ENCODE data around the gene LRRC1.
A peak's percentile ranks its signal among the peaks of the same experiment; 100 is the strongest.

Gene LRRC1

GRCh38 chr6:53938810-53939209 is 144.0 kb downstream of the LRRC1 start (continued):
- TF ChIP-seq ZNF398 (tag by site-specific recombination; IDR thresholded peaks at IDR 0.05) = no peak

GRCh38 chr6:53939830-53940229 is 145.0 kb downstream of the LRRC1 start:
- POLR2A ChIA-PET = no interaction called here
- TF ChIP-seq SCRT2 (tag by site-specific recombination; IDR thresholded peaks at IDR 0.05) (peak; percentile 74), ZFP69B (tag by site-specific recombination; IDR thresholded peaks at IDR 0.05) (no peak)
- Histone ChIP-seq H3K36me3 (ENCODE audit: control insufficient read depth in 2 of 2, insufficient read depth in 1 of 2, low read length in 2 of 2) (no peaks in the 10 kb centered on the region), H3K9me3 (ENCODE audit: control insufficient read depth, insufficient read depth, low read depth, low read length) (no peaks in the 10 kb centered on the region), H3K4me3 (ENCODE audit: low read depth, low read length) (no peak overlapping the region), H3K4me1 (ENCODE audit: control insufficient read depth, insufficient read depth, low read length) (no peaks in the 10 kb centered on the region), H3K27ac (ENCODE audit: extremely low read depth, low read depth, low read length) (no peak overlapping the region)
- CTCF ChIA-PET = interaction anchor here (0.6 to 3.7 kb wide), 6 partner anchors 17 to 282 kb away, joined by 3 to 16 read pairs (median 3); no protein-coding TSS in a partner anchor

- H3K4me1 ChIP-seq (ENCODE audit: control insufficient read depth, insufficient read depth, low read length) = no peaks in the 10 kb centered on the region
- ChIA-PET CTCF (interaction anchor here (0.6 to 3.6 kb wide), 5 partner anchors 12 to 224 kb away, joined by 3 to 22 read pairs (median 4); no protein-coding TSS in a partner anchor), POLR2A (interaction anchor here (1.6 kb wide), 1 partner anchor 149 kb away, joined by 5 read pairs; the partner anchor contains the start of gene LRRC1)
- H3K36me3 ChIP-seq (ENCODE audit: control insufficient read depth in 2 of 2, insufficient read depth in 1 of 2, low read length in 2 of 2) = no peaks in the 10 kb centered on the region
- no peak overlapping the region for H3K4me3 ChIP-seq (ENCODE audit: low read depth, low read length)
- no peaks in the 10 kb centered on the region for H3K9me3 ChIP-seq (ENCODE audit: control insufficient read depth, insufficient read depth, low read depth, low read length)
- H3K27ac ChIP-seq (ENCODE audit: extremely low read depth, low read depth, low read length) = no peak overlapping the region
- TF ChIP-seq ZNF654 (tag by site-specific recombination; IDR thresholded peaks at IDR 0.05; ENCODE audit: low read depth) = no peak
- no peak for TF ChIP-seq OSR2 (tag by site-specific recombination; IDR thresholded peaks at IDR 0.05)
- no peak for TF ChIP-seq ZBTB17 (tag by site-specific recombination; IDR thresholded peaks at IDR 0.05)
- no peak for TF ChIP-seq ZNF513 (tag by site-specific recombination; IDR thresholded peaks at IDR 0.05)
- no peak for TF ChIP-seq ZSCAN16 (tag by site-specific recombination; IDR thresholded peaks at IDR 0.05)
- no peak for TF ChIP-seq TSHZ1 (tag by site-specific recombination; IDR thresholded peaks at IDR 0.05; ENCODE audit: borderline replicate concordance)
- no peak for TF ChIP-seq ZNF324 (tag by site-specific recombination; IDR thresholded peaks at IDR 0.05)
- no peak for TF ChIP-seq ZNF639 (tag by site-specific recombination; IDR thresholded peaks at IDR 0.05)
- no peak for TF ChIP-seq ZNF221 (tag by site-specific recombination; IDR thresholded peaks at IDR 0.05; ENCODE audit: borderline replicate concordance)
- TF ChIP-seq ZNF791 (tag by site-specific recombination; IDR thresholded peaks at IDR 0.05) = no peak
- no peak for TF ChIP-seq ZNF777 (tag by site-specific recombination; IDR thresholded peaks at IDR 0.05; ENCODE audit: borderline replicate concordance)
- no peak for TF ChIP-seq ZNF549 (tag by site-specific recombination; IDR thresholded peaks at IDR 0.05)
- TF ChIP-seq ZNF645 (tag by site-specific recombination; IDR thresholded peaks at IDR 0.05) = no peak
- no peak for TF ChIP-seq ZNF174 (tag by site-specific recombination; IDR thresholded peaks at IDR 0.05)
- no peak for TF ChIP-seq ZNF510 (tag by site-specific recombination; IDR thresholded peaks at IDR 0.05; ENCODE audit: insufficient replicate concordance)
- no peak for TF ChIP-seq ZSCAN5A (tag by site-specific recombination; IDR thresholded peaks at IDR 0.05)
- TF ChIP-seq MYNN (tag by site-specific recombination; IDR thresholded peaks at IDR 0.05; ENCODE audit: borderline replicate concordance) = no peak
- TF ChIP-seq PBX3 (CRISPR knock-in tag; IDR thresholded peaks at IDR 0.05) = no peak
These were observed 148.6 kb downstream of the LRRC1 start for GRCh38 chr6:53943395-53943794.

All from HEK293 (cell line).